HepG2 (cell line): ENCODE results near the gene RHEBL1. TPM values are rescaled to one million over a fixed set of nuclear protein-coding genes. Genes with fewer than 3 reads are reported as not detected.

Experiments
- BHLHE40 ChIP-seq: IDR thresholded peaks from 2 replicates; pipeline ENCODE4 v1.6.1; 2011; ENCODE audit warnings: low read length, improper control_type of control experiment
- DPF2 ChIP-seq: sonication (generic); formaldehyde crosslinking; IDR thresholded peaks from 2 replicates; pipeline ENCODE4 v1.4.0; 2020; ENCODE audit warnings: mild to moderate bottlenecking, low read depth, missing genetic modification reagents, borderline replicate concordance
- KDM5A ChIP-seq: fragments of 200-600 bp; sonication (generic); IDR thresholded peaks from 2 replicates; pipeline ENCODE4 v1.7.0; 2018; ENCODE audit warnings: antibody characterized with exemption, mild to moderate bottlenecking, low read length, borderline replicate concordance
- NR2C2 ChIP-seq: sonication (generic); formaldehyde crosslinking; IDR thresholded peaks from 2 replicates; pipeline ENCODE4 v1.4.0; 2020; ENCODE audit warnings: missing genetic modification reagents, mild to moderate bottlenecking, moderate library complexity, borderline replicate concordance
- NR3C1 ChIP-seq: sonication (generic); formaldehyde crosslinking; IDR thresholded peaks from 2 replicates; pipeline ENCODE4 v1.4.0; 2020; ENCODE audit warnings: missing genetic modification reagents
- PCBP1 ChIP-seq: fragments of 200-400 bp; formaldehyde crosslinking; IDR thresholded peaks from 2 replicates; pipeline ENCODE4 v1.6.1; 2017; ENCODE audit warnings: mild to moderate bottlenecking, low read depth, low read length, borderline replicate concordance
- POLR2AphosphoS2 ChIP-seq: IDR thresholded peaks from 2 replicates; pipeline ENCODE4 v1.6.1; 2011; ENCODE audit warnings: low read depth, low read length, improper control_type of control experiment
- PPARG ChIP-seq: conservative IDR thresholded peaks from 2 replicates; pipeline ENCODE4 v1.6.1; 2016; ENCODE audit warnings: missing biosample characterization, missing genetic modification reagents
- RFX3 ChIP-seq: IDR thresholded peaks from 2 replicates; pipeline ENCODE4 v1.6.1; 2016; ENCODE audit warnings: missing biosample characterization, missing genetic modification reagents
- RFXAP ChIP-seq: sonication (generic); formaldehyde crosslinking; IDR thresholded peaks from 2 replicates; pipeline ENCODE4 v1.4.0; 2020; ENCODE audit warnings: missing genetic modification reagents, borderline replicate concordance
- SIN3B ChIP-seq: fragments of 150-350 bp; IDR thresholded peaks from 2 replicates; pipeline ENCODE4 v1.6.1; 2014; ENCODE audit warnings: low read length
- SP1 ChIP-seq, 2 experiments: fragments of 450-650 bp in 1 of 2; sonication (generic) in 1 of 2; formaldehyde crosslinking in 1 of 2; IDR thresholded peaks; 2 replicates each; pipeline versions ENCODE4 v1.4.0 to v1.6.1; 2016 to 2020; ENCODE audit warnings: missing genetic modification reagents in 1 of 2
- WIZ ChIP-seq: sonication (generic); formaldehyde crosslinking; IDR thresholded peaks from 2 replicates; pipeline ENCODE4 v1.5.1; 2020; ENCODE audit warnings: mild to moderate bottlenecking, missing genetic modification reagents
- YEATS4 ChIP-seq: sonication (generic); formaldehyde crosslinking; IDR thresholded peaks from 2 replicates; pipeline ENCODE4 v1.4.0; 2020; ENCODE audit warnings: missing genetic modification reagents, borderline replicate concordance
- ZKSCAN1 ChIP-seq: fragments of 150-350 bp; IDR thresholded peaks from 2 replicates; pipeline ENCODE4 v1.6.1; 2014; ENCODE audit warnings: low read length
- ZNF101 ChIP-seq: sonication (generic); formaldehyde crosslinking; IDR thresholded peaks from 2 replicates; pipeline ENCODE4 v1.4.0; 2020; ENCODE audit warnings: mild to moderate bottlenecking, low read depth, missing genetic modification reagents, borderline replicate concordance
- ZNF230 ChIP-seq: sonication (generic); formaldehyde crosslinking; IDR thresholded peaks from 2 replicates; pipeline ENCODE4 v1.4.0; 2020; ENCODE audit warnings: mild to moderate bottlenecking, missing genetic modification reagents
- ZNF558 ChIP-seq: sonication (generic); formaldehyde crosslinking; IDR thresholded peaks from 2 replicates; pipeline ENCODE4 v1.9.0; 2022; ENCODE audit warnings: mild to moderate bottlenecking, missing genetic modification reagents, borderline replicate concordance
- ZNF782 ChIP-seq: sonication (generic); formaldehyde crosslinking; IDR thresholded peaks from 2 replicates; pipeline ENCODE4 v1.4.0; 2020; ENCODE audit warnings: missing genetic modification reagents, mild to moderate bottlenecking, borderline replicate concordance
- polyA plus RNA-seq, 8 experiments: library from polyadenylated mRNA; depleted of rRNA in 3 of 8; stranded (reverse) in 7 of 8; unstranded in 1 of 8; fragments of >200 nt; fragmentation: Illumina TruSeq in 4 of 8; extraction: Trizol in 4 of 8; gene quantifications; 2 replicates each; pipeline versions ENCODE4 v1.2.1 to v1.2.3, GENCODE V29; 2011 to 2016; ENCODE audit warnings: low read depth in 4 of 8, missing spikeins in 1 of 8, mixed read lengths in 1 of 8; ENCODE audit not compliant: insufficient read depth in 1 of 8
- total RNA-seq, 5 experiments: library from RNA; depleted of rRNA; stranded (reverse); fragments of >200 nt; fragmentation: Illumina TruSeq; extraction: Trizol; gene quantifications; 2 replicates each; pipeline ENCODE4 v1.2.3, GENCODE V29; 2016; ENCODE audit warnings: low read depth in 1 of 5
- TF ChIP-seq, protein P1 (sequence below): sonication (generic); formaldehyde crosslinking; IDR thresholded peaks from 2 replicates; pipeline ENCODE4 v1.5.1; 2020; ENCODE audit warnings: missing genetic modification reagents, mild to moderate bottlenecking, borderline replicate concordance
- TF ChIP-seq, protein P2 (sequence below): sonication (generic); formaldehyde crosslinking; IDR thresholded peaks from 2 replicates; pipeline ENCODE4 v1.4.0; 2020; ENCODE audit warnings: mild to moderate bottlenecking, missing genetic modification reagents
- TF ChIP-seq, protein P3 (sequence below): sonication (generic); formaldehyde crosslinking; IDR thresholded peaks from 2 replicates; pipeline ENCODE4 v1.8.0; 2022; ENCODE audit warnings: missing genetic modification reagents, mild to moderate bottlenecking, moderate library complexity, borderline replicate concordance
- TF ChIP-seq, protein P4 (sequence below): sonication (generic); formaldehyde crosslinking; IDR thresholded peaks from 2 replicates; pipeline ENCODE4 v1.4.0; 2020; ENCODE audit warnings: missing genetic modification reagents

RHEBL1 gene
- total and polyA plus RNA-seq, 2 of the 13 experiments (the other 11 are each of a cell fraction or from before 2014, with no cell fraction given): 1.4 to 2.5 TPM

DNA sequence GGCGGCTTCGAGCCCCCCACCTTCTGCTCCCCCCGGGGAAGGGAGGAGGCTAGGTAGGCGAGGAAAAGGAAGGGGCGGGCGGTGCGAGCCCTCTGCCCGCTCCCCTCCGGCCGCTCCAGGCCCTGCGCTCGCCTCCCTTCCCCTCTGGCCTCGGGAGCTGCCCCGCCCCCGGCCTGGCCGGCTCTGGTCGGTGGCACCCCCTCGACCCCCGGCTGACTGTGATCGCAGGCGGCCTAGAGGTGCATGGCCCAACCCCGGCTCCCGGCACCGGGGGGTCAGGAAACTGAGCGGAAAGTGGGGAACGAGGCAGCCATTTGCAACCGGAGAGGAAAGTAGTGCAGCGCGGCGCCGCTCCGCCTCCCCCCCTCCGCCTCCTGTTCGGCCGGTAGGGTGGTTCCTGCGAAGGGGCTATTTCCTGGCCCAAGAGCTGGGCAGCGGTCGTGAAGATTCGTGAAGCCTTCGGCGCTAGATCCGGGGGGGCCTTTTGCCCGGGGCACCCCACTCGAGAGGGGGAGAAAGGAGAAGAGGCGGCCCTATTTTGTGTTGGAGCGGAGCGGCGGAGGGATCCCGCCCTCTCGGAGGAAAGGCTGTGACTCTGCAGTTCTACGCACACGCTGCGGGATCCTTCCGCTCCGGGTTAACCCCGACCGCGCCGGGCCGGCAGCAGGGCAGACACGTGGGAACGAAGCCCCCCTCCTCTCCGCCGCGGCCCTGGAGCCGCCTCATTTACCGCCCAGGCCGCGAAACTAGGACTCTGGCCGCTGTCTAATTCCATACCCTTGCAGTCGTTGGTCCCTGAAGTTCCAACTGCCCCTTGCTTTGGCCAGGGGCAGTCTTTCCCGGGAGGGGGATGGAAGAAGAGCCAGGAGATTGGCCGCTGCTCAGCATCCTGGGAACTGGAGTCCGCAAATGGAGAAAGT, 9.3 kb downstream of the RHEBL1 start, which contains the start of gene KMT2D (continued):
- TF ChIP-seq, protein P1, sequence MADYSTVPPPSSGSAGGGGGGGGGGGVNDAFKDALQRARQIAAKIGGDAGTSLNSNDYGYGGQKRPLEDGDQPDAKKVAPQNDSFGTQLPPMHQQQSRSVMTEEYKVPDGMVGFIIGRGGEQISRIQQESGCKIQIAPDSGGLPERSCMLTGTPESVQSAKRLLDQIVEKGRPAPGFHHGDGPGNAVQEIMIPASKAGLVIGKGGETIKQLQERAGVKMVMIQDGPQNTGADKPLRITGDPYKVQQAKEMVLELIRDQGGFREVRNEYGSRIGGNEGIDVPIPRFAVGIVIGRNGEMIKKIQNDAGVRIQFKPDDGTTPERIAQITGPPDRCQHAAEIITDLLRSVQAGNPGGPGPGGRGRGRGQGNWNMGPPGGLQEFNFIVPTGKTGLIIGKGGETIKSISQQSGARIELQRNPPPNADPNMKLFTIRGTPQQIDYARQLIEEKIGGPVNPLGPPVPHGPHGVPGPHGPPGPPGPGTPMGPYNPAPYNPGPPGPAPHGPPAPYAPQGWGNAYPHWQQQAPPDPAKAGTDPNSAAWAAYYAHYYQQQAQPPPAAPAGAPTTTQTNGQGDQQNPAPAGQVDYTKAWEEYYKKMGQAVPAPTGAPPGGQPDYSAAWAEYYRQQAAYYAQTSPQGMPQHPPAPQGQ: no peak
- TF ChIP-seq, protein P2, sequence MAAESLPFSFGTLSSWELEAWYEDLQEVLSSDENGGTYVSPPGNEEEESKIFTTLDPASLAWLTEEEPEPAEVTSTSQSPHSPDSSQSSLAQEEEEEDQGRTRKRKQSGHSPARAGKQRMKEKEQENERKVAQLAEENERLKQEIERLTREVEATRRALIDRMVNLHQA (CRISPR knock-in tag): no peak
- TF ChIP-seq ZNF558: peak; percentile 59; the same call in 1 of the 2 replicates
- TF ChIP-seq KDM5A: peak; percentile 78; the same call in 1 of the 2 replicates
- TF ChIP-seq SIN3B: peak; percentile 69; the same call in 1 of the 2 replicates
- TF ChIP-seq SP1 (IDR thresholded peaks at IDR 0.05): no peak
- peak; percentile 80 for TF ChIP-seq SP1 (CRISPR knock-in tag; IDR thresholded peaks at IDR 0.05)
- TF ChIP-seq, protein P3, sequence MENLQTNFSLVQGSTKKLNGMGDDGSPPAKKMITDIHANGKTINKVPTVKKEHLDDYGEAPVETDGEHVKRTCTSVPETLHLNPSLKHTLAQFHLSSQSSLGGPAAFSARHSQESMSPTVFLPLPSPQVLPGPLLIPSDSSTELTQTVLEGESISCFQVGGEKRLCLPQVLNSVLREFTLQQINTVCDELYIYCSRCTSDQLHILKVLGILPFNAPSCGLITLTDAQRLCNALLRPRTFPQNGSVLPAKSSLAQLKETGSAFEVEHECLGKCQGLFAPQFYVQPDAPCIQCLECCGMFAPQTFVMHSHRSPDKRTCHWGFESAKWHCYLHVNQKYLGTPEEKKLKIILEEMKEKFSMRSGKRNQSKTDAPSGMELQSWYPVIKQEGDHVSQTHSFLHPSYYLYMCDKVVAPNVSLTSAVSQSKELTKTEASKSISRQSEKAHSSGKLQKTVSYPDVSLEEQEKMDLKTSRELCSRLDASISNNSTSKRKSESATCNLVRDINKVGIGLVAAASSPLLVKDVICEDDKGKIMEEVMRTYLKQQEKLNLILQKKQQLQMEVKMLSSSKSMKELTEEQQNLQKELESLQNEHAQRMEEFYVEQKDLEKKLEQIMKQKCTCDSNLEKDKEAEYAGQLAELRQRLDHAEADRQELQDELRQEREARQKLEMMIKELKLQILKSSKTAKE (CRISPR knock-in tag): peak; percentile 42; the same call in 1 of the 2 replicates
- peak; percentile 55; the same call in 1 of the 2 replicates for TF ChIP-seq WIZ
- TF ChIP-seq ZNF230 (CRISPR knock-in tag): peak; percentile 85; the same call in 1 of the 2 replicates
- TF ChIP-seq, protein P4, sequence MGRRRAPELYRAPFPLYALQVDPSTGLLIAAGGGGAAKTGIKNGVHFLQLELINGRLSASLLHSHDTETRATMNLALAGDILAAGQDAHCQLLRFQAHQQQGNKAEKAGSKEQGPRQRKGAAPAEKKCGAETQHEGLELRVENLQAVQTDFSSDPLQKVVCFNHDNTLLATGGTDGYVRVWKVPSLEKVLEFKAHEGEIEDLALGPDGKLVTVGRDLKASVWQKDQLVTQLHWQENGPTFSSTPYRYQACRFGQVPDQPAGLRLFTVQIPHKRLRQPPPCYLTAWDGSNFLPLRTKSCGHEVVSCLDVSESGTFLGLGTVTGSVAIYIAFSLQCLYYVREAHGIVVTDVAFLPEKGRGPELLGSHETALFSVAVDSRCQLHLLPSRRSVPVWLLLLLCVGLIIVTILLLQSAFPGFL (CRISPR knock-in tag): no peak
- TF ChIP-seq NR2C2 (CRISPR knock-in tag): peak; percentile 68
- TF ChIP-seq PPARG (CRISPR knock-in tag): no peak
- TF ChIP-seq ZNF101: no peak; the same call in 1 of the 2 replicates
- peak; percentile 100 for TF ChIP-seq PCBP1
- TF ChIP-seq YEATS4 (CRISPR knock-in tag): peak; percentile 98
- peak; percentile 67; the same call in 1 of the 2 replicates for TF ChIP-seq ZKSCAN1
- TF ChIP-seq ZNF782 (CRISPR knock-in tag): 0 out of 2 replicates have a peak, but pooled peaks have one; percentile 25
- no peak for TF ChIP-seq DPF2
- no peak for TF ChIP-seq RFX3
- no peak for TF ChIP-seq POLR2AphosphoS2
- TF ChIP-seq RFXAP (CRISPR knock-in tag): peak; percentile 71; the same call in 1 of the 2 replicates
- TF ChIP-seq BHLHE40: peak; percentile 69
- no peak for TF ChIP-seq NR3C1 (CRISPR knock-in tag)
